Neuronal stem cell (in vitro differentiated cells): ENCODE measurements around the gene USE1.
A peak's percentile ranks its signal among the peaks of the same experiment; 100 is the strongest.

Experiments used
- DNase-seq: peaks from one replicate; pipeline ENCODE4 v3.0.0-alpha.2; 2013; ENCODE audit warnings: low spot score
- H2AFZ ChIP-seq: one replicate; pipeline ENCODE4 v1.6.1; 2013; ENCODE audit warnings: mild to moderate bottlenecking, low read length, inconsistent platforms
- H2AK5ac ChIP-seq: 2 replicates; pipeline ENCODE4 v1.6.1; 2013; ENCODE audit warnings: low read depth, mild to moderate bottlenecking, inconsistent platforms, low read length, moderate library complexity, mixed read lengths
- H2BK120ac ChIP-seq: 2 replicates; pipeline ENCODE4 v1.6.1; 2013; ENCODE audit warnings: low read depth, mild to moderate bottlenecking, inconsistent platforms, low read length, moderate library complexity, mixed read lengths
- H2BK12ac ChIP-seq: one replicate; pipeline ENCODE4 v1.6.1; 2013; ENCODE audit warnings: low read length, inconsistent platforms
- H2BK15ac ChIP-seq: 2 replicates; pipeline ENCODE4 v1.6.1; 2013; ENCODE audit warnings: mild to moderate bottlenecking, low read length, inconsistent platforms, mixed read lengths
- H2BK5ac ChIP-seq: one replicate; pipeline ENCODE4 v1.6.1; 2013; ENCODE audit warnings: inconsistent platforms, mild to moderate bottlenecking, low read length, moderate library complexity
- H3K14ac ChIP-seq: one replicate; pipeline ENCODE4 v1.6.1; 2013; ENCODE audit warnings: low read length, inconsistent platforms
- H3K18ac ChIP-seq: 2 replicates; pipeline ENCODE4 v1.6.1; 2013; ENCODE audit warnings: low read length, inconsistent platforms
- H3K23ac ChIP-seq: 2 replicates; pipeline ENCODE4 v1.6.1; 2013; ENCODE audit warnings: low read depth, mild to moderate bottlenecking, mixed read lengths, low read length, inconsistent platforms; ENCODE audit not compliant: poor library complexity
- H3K27ac ChIP-seq: replicated peaks from 3 replicates; pipeline ENCODE4 v1.5.1; 2013; ENCODE audit warnings: low read length, inconsistent platforms
- H3K27me3 ChIP-seq, 3 experiments: 2 replicates each; pipeline ENCODE4 v1.6.1; 2013; ENCODE audit warnings: low read length in 3 of 3, mild to moderate bottlenecking in 2 of 3, inconsistent platforms in 1 of 3, low read depth in 1 of 3, mixed read lengths in 1 of 3, moderate library complexity in 1 of 3; ENCODE audit not compliant: control insufficient read depth in 3 of 3, insufficient read depth in 3 of 3
- H3K36me3 ChIP-seq, 2 donors: replicated peaks in 1 of 2; 2 replicates each; pipeline ENCODE4 v1.6.1; 2013; ENCODE audit warnings: low read length in 2 of 2; ENCODE audit not compliant: control insufficient read depth in 2 of 2, insufficient read depth in 2 of 2
- H3K4ac ChIP-seq: 2 replicates; pipeline ENCODE4 v1.6.1; 2013; ENCODE audit warnings: inconsistent platforms, mild to moderate bottlenecking, low read length, moderate library complexity
- H3K4me1 ChIP-seq, 2 donors: 1 replicate in 1 of 2; 2 replicates in 1 of 2; pipeline ENCODE4 v1.6.1; 2013; ENCODE audit warnings: low read length in 2 of 2, low read depth in 1 of 2; ENCODE audit not compliant: control insufficient read depth in 2 of 2, insufficient read depth in 1 of 2
- H3K4me2 ChIP-seq: one replicate; pipeline ENCODE4 v1.6.1; 2013; ENCODE audit warnings: mild to moderate bottlenecking, low read length, inconsistent platforms; ENCODE audit not compliant: insufficient read depth, poor library complexity, severe bottlenecking
- H3K4me3 ChIP-seq, 2 donors: 2 replicates each; pipeline ENCODE4 v1.5.1; 2013; ENCODE audit warnings: low read length in 2 of 2, mild to moderate bottlenecking in 2 of 2, inconsistent platforms in 1 of 2, moderate library complexity in 1 of 2
- H3K79me1 ChIP-seq: one replicate; pipeline ENCODE4 v1.6.1; 2013; ENCODE audit warnings: low read depth, mild to moderate bottlenecking, inconsistent platforms, low read length, moderate library complexity
- H3K9ac ChIP-seq: one replicate; pipeline ENCODE4 v1.6.1; 2013; ENCODE audit warnings: mild to moderate bottlenecking, low read depth, low read length, inconsistent platforms; ENCODE audit not compliant: poor library complexity
- H3K9me3 ChIP-seq, 2 donors: replicated peaks in 1 of 2; 2 replicates each; pipeline versions ENCODE3 to v1.6.1; 2013; ENCODE audit warnings: low read length in 2 of 2, mild to moderate bottlenecking in 2 of 2, inconsistent platforms in 1 of 2, low read depth in 1 of 2, mixed read lengths in 1 of 2, moderate library complexity in 1 of 2; ENCODE audit not compliant: control insufficient read depth in 2 of 2, insufficient read depth in 1 of 2
- H4K8ac ChIP-seq: one replicate; pipeline ENCODE4 v1.6.1; 2013; ENCODE audit warnings: low read depth, mild to moderate bottlenecking, inconsistent platforms, low read length, moderate library complexity
- H4K91ac ChIP-seq: one replicate; pipeline ENCODE4 v1.6.1; 2013; ENCODE audit warnings: low read length, low read depth, mild to moderate bottlenecking, inconsistent platforms; ENCODE audit not compliant: poor library complexity
- WGBS, 2 donors: extraction: QIAGEN DNeasy Blood & Tissue Kit; methylation state at CpG; one replicate each; pipeline ENCODE4 v1.1.7; 2013; ENCODE audit warnings: missing lambda C conversion rate in 2 of 2, mixed read lengths in 1 of 2; ENCODE audit not compliant: insufficient read length in 2 of 2, insufficient replicate concordance in 1 of 2; ENCODE audit errors: extremely low coverage in 2 of 2; 5-methylcytosine and 5-hydroxymethylcytosine counted together

The USE1 gene

DNA sequence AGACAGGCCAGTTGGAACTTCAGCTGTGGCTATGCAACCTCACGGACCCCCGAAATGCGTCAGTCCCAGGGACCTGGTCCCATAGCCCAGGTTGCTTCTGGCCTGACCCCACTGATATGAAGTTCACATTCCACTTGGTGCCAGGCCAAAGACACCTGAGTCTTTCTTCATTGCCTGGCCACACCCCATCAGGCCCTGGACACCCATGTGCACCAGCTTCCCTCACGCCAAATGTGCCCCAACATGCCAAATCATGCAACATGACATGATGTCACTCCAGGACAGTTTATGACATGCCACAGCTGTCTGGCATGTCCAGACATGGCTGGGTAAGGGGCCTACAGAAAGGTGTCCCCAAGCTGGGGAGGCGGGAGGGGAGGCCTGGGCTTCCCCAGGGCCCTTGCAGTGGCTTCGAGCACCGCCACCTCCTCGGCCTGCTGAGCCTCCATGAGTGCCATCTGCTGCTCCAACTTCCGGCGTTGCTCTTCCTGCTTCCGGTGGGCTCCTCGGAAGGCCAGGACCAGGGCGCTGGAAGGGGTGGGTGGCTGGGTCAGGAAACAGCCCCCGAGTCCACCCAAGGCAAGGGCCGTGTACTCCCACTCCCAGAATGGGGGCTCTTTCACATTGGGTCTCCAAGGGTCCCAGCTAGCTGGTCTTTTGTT is 34.9 kb downstream of the USE1 start:
- no peak overlapping the region for H3K9ac ChIP-seq
- DNase-seq = no peak

DNA sequence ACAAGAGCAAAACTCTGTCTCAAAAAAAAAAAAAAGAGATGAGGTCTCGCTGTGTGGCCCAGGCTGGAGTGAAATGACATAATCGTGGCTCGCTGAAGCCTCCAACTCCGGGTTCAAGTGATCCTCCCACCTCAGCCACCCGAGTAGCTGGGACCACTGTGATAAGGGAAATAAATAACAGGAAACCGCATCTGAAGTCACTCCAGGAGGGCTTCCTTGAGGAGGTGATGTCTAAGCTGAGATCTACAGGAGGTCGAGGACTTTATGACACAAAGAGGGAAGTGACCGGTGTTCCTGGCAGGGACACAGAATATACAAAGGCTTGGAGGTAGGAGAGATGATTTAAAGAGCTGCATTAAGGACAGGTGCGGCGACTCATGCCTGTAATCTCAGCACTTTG is 39.5 kb downstream of the USE1 start:
- DNase-seq = no peak
- H2BK120ac ChIP-seq = no peak overlapping the region
- no peak overlapping the region for H3K4me3 ChIP-seq
- peak overlapping the region; percentile 30 for H3K9ac ChIP-seq
- no peak overlapping the region for H4K8ac ChIP-seq
- peaks cover 0 to 12% of the 10 kb centered on the region in 2 donors for H3K9me3 ChIP-seq
- peaks cover 0 to 2% of the 10 kb centered on the region in 2 donors for H3K4me1 ChIP-seq
- no peak overlapping the region for H3K14ac ChIP-seq
- H3K36me3 ChIP-seq = no peaks in the 10 kb centered on the region
- no peak overlapping the region for H3K4ac ChIP-seq
- H4K91ac ChIP-seq = no peak overlapping the region
- no peak overlapping the region for H3K18ac ChIP-seq
- H2BK5ac ChIP-seq = no peak overlapping the region
- H2AFZ ChIP-seq = no peak overlapping the region
- peaks cover 0 to 4% (median 0%) of the 10 kb centered on the region in 3 experiments for H3K27me3 ChIP-seq
- H3K4me2 ChIP-seq = no peak overlapping the region
- no peak overlapping the region for H3K23ac ChIP-seq
- WGBS, 2 donors = no CpG with 5 or more reads among the region's 10 CpGs
- no peak overlapping the region for H2AK5ac ChIP-seq
- H3K27ac ChIP-seq = no peak overlapping the region
- H2BK12ac ChIP-seq = no peak overlapping the region
- H3K79me1 ChIP-seq = no peaks in the 10 kb centered on the region
- no peak overlapping the region for H2BK15ac ChIP-seq

More for the DNA sequence above, 34.9 kb downstream of the USE1 start:
- peak overlapping the region; percentile 4 for H2AK5ac ChIP-seq
- H3K14ac ChIP-seq = no peak overlapping the region
- H2BK12ac ChIP-seq = no peak overlapping the region
- no peaks in the 10 kb centered on the region for H3K36me3 ChIP-seq
- no CpG with 5 or more reads among the region's 15 CpGs for WGBS, 2 donors
- peaks cover 0 to 2% (median 0%) of the 10 kb centered on the region in 3 experiments for H3K27me3 ChIP-seq
- H3K18ac ChIP-seq = no peak overlapping the region
- H3K27ac ChIP-seq = no peak overlapping the region
- no peak overlapping the region for H3K4ac ChIP-seq
- no peak overlapping the region for H4K91ac ChIP-seq
- H3K23ac ChIP-seq = no peak overlapping the region
- H3K4me2 ChIP-seq = no peak overlapping the region
- H2BK5ac ChIP-seq = no peak overlapping the region
- H3K4me1 ChIP-seq = peaks cover 19 to 22% of the 10 kb centered on the region in 2 donors
- H3K9me3 ChIP-seq = no peaks in the 10 kb centered on the region
- no peak overlapping the region for H3K4me3 ChIP-seq
- peaks cover 4% of the 10 kb centered on the region for H3K79me1 ChIP-seq
- no peak overlapping the region for H2BK120ac ChIP-seq
- H2AFZ ChIP-seq = no peak overlapping the region
- H2BK15ac ChIP-seq = no peak overlapping the region
- no peak overlapping the region for H4K8ac ChIP-seq

DNA sequence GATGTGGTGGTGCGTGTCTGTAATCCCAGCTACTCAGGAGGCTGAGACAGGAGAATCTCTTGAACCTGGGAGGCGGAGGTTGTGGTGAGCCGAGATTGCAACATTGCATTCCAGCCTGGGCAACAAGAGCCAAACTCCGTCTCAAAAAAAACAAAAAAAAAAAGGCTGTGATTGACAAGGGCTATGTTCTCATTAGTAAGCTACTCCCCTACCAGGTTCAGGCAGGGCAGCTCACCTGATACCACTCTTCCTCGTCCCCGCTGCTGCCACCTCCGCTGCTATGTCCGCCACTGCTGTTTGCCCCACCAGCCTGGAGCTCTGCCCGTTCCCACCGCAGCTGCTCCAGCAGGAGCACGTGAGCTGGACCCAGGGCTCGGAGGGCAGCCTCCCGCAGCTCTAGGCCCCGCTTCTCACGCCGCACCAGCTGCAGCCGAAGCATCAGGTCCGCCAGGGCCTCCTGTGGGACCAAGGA is 40.0 kb downstream of the USE1 start:
- Histone ChIP-seq H3K27me3 (peaks cover 0 to 2% (median 0%) of the 10 kb centered on the region in 3 experiments), H4K8ac (no peak overlapping the region), H3K27ac (no peak overlapping the region), H2BK15ac (no peak overlapping the region), H2BK5ac (no peak overlapping the region), H2AK5ac (no peak overlapping the region), H3K4me2 (no peak overlapping the region), H3K9me3 (peaks cover 0 to 15% of the 10 kb centered on the region in 2 donors), H3K18ac (no peak overlapping the region), H3K4me3 (no peak overlapping the region), H3K4ac (no peak overlapping the region), H2BK120ac (no peak overlapping the region), H2AFZ (no peak overlapping the region), H4K91ac (no peak overlapping the region), H3K79me1 (no peaks in the 10 kb centered on the region), H2BK12ac (no peak overlapping the region), H3K9ac (no peak overlapping the region), H3K4me1 (peaks cover 0 to 2% of the 10 kb centered on the region in 2 donors), H3K36me3 (no peaks in the 10 kb centered on the region), H3K14ac (no peak overlapping the region), H3K23ac (peak overlapping the region; percentile 16)
- WGBS, 2 donors = no CpG with 5 or more reads among the region's 18 CpGs
- no peak for DNase-seq

DNA sequence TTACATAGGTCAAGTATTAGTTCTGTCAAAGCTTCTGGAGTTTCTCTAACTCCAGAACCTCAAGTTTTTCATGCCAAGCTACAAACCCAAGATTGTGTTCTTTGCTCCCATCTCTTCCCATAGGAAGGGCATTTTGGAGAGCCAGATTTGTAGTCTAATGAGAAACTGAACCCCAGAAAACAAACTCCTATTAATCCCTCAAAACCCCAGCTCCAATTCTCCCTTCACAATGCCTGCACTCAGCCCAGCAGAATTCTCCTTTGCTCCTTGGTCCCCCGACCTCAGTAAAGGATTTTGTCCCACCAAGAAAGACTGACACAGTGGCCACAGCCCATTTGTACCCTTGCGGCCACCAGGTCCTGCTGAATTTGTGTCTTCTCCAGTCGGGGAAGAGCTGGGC is 41.0 kb downstream of the USE1 start:
- H3K4ac ChIP-seq = no peak overlapping the region
- H3K9me3 ChIP-seq = peaks cover 0 to 19% of the 10 kb centered on the region in 2 donors
- no peak overlapping the region for H4K91ac ChIP-seq
- no peak overlapping the region for H2AFZ ChIP-seq
- no peak overlapping the region for H2BK15ac ChIP-seq
- H4K8ac ChIP-seq = no peak overlapping the region
- no CpG with 5 or more reads among the region's 3 CpGs for WGBS, 2 donors
- H3K23ac ChIP-seq = no peak overlapping the region
- H2BK12ac ChIP-seq = no peak overlapping the region
- no peak for DNase-seq
- no peak overlapping the region for H3K18ac ChIP-seq
- H2BK120ac ChIP-seq = no peak overlapping the region
- no peak overlapping the region for H3K4me2 ChIP-seq
- H3K4me1 ChIP-seq = peaks cover 0 to 2% of the 10 kb centered on the region in 2 donors
- no peak overlapping the region for H2BK5ac ChIP-seq
- no peaks in the 10 kb centered on the region for H3K36me3 ChIP-seq
- no peak overlapping the region for H3K9ac ChIP-seq
- H3K4me3 ChIP-seq = no peak overlapping the region
- H3K14ac ChIP-seq = no peak overlapping the region
- no peak overlapping the region for H2AK5ac ChIP-seq
- H3K27me3 ChIP-seq = peaks cover 0 to 2% (median 0%) of the 10 kb centered on the region in 3 experiments
- no peaks in the 10 kb centered on the region for H3K79me1 ChIP-seq
- no peak overlapping the region for H3K27ac ChIP-seq
